KOPT-K1 (cell line): ENCODE results near the gene F11R.
"Not testable (repeated sequence)": the region's sequence is repeated elsewhere in the genome, so short reads cannot be mapped to it uniquely, and the experiment has no call there.

ENCODE experiments used
- H3K27ac ChIP-seq: fragments of 200-600 bp; sonication (generic); 2 replicates; pipeline ENCODE4 v1.5.1; 2016; ENCODE audit warnings: antibody characterized with exemption, mild to moderate bottlenecking, low read depth, low read length; ENCODE audit not compliant: poor library complexity, severe bottlenecking
- H3K36me3 ChIP-seq: fragments of 200-600 bp; sonication (generic); 2 replicates; pipeline ENCODE4 v1.5.1; 2017; ENCODE audit warnings: antibody characterized with exemption, mild to moderate bottlenecking, low read length, moderate library complexity; ENCODE audit not compliant: insufficient read depth
- H3K9me3 ChIP-seq: fragments of 200-600 bp; sonication (generic); 2 replicates; pipeline ENCODE4 v1.5.1; 2017; ENCODE audit warnings: antibody characterized with exemption, low read length, mild to moderate bottlenecking; ENCODE audit not compliant: insufficient read depth, poor library complexity, severe bottlenecking

F11R gene

GRCh38 chr1:160947174-160947759, 73.7 kb downstream of the F11R start:
- not testable (repeated sequence) for H3K36me3 ChIP-seq, H3K27ac ChIP-seq, H3K9me3 ChIP-seq

GRCh38 chr1:160945881-160946280, 75.1 kb downstream of the F11R start:
- not testable (repeated sequence) for H3K9me3 ChIP-seq, H3K27ac ChIP-seq

More at GRCh38 chr1:160945881-160946280, 75.1 kb downstream of the F11R start:
- not testable (repeated sequence) for H3K36me3 ChIP-seq
